GM21737 (cell line): ENCODE results near the gene SERPINB7.

Experiments used
- ATAC-seq: cut with Tn5 transposase; IDR thresholded peaks from one replicate; pipeline ENCODE4 v1.9.1; 2021; ENCODE audit warnings: mild to moderate bottlenecking, moderate library complexity; ENCODE audit not compliant: unreplicated experiment

SERPINB7 gene

GRCh38 chr18:63784787-63785452 lies 9.7 kb downstream of the SERPINB7 start:
- ATAC-seq, result no peak

- no peak for ATAC-seq
Measured at GRCh38 chr18:63787673-63788072, 12.5 kb downstream of the SERPINB7 start.

- ATAC-seq, result no peak
Measured at GRCh38 chr18:63788447-63789096, 13.4 kb downstream of the SERPINB7 start.

GRCh38 chr18:63789327-63789726 lies 14.1 kb downstream of the SERPINB7 start:
- ATAC-seq, result no peak

- no peak for ATAC-seq
Measured at GRCh38 chr18:63795606-63796005, 20.4 kb downstream of the SERPINB7 start.

- ATAC-seq, result no peak
Measured at GRCh38 chr18:63799189-63799588, 24.0 kb downstream of the SERPINB7 start.

- no peak for ATAC-seq
Measured at GRCh38 chr18:63801343-63801742, 26.1 kb downstream of the SERPINB7 start.

GRCh38 chr18:63808125-63808524 lies 32.9 kb downstream of the SERPINB7 start:
- ATAC-seq, result no peak

GRCh38 chr18:63817441-63818051 lies 42.3 kb downstream of the SERPINB7 start:
- ATAC-seq, result no peak

GRCh38 chr18:63818212-63818611 lies 43.0 kb downstream of the SERPINB7 start:
- no peak for ATAC-seq

- no peak for ATAC-seq
Measured at GRCh38 chr18:63819786-63820185, 44.6 kb downstream of the SERPINB7 start.

- ATAC-seq, result no peak
Measured at GRCh38 chr18:63820694-63821093, 45.5 kb downstream of the SERPINB7 start.

GRCh38 chr18:63823516-63824219 lies 48.5 kb downstream of the SERPINB7 start:
- ATAC-seq, result no peak

GRCh38 chr18:63824220-63824525 lies 49.0 kb downstream of the SERPINB7 start:
- ATAC-seq, result no peak

GRCh38 chr18:63828120-63828519 lies 52.9 kb downstream of the SERPINB7 start:
- ATAC-seq, result no peak

- no peak for ATAC-seq
Measured at GRCh38 chr18:63828656-63829055, 53.4 kb downstream of the SERPINB7 start.

- no peak for ATAC-seq
Measured at GRCh38 chr18:63829886-63830285, 54.7 kb downstream of the SERPINB7 start.

GRCh38 chr18:63831080-63831788 lies 56.0 kb downstream of the SERPINB7 start:
- peak; percentile 92 for ATAC-seq

GRCh38 chr18:63832470-63832869 lies 57.3 kb downstream of the SERPINB7 start:
- no peak for ATAC-seq

GRCh38 chr18:63834471-63835113 lies 59.4 kb downstream of the SERPINB7 start:
- ATAC-seq, result no peak

- ATAC-seq, result no peak
Measured at GRCh38 chr18:63836456-63836855, 61.2 kb downstream of the SERPINB7 start.
